ENCODE data around the gene SLC66A1. TPM values are rescaled to one million over a fixed set of nuclear protein-coding genes. Genes with fewer than 3 reads are reported as not detected.

SLC66A1 gene
- total and polyA plus RNA-seq, 9 of the 15 experiments (the other 6 are each of a cell fraction or from before 2014, with no cell fraction given): 1.2 to 40.8 (median 18.6) TPM

GRCh38 chr1:19311931-19312781 is at the start of gene SLC66A1, which contains the start of gene AKR7A2 (continued):
- TF ChIP-seq E4F1 (CRISPR knock-in tag; IDR thresholded peaks at IDR 0.05; ENCODE audit: borderline replicate concordance) (no peak), CHAMP1 (IDR thresholded peaks at IDR 0.05) (no peak), RBM14 (IDR thresholded peaks at IDR 0.05; ENCODE audit: borderline replicate concordance, insufficient read depth, low read depth, low read length) (no peak), UBTF (IDR thresholded peaks at IDR 0.05; ENCODE audit: borderline replicate concordance in 1 of 2, low read depth in 2 of 2, low read length in 2 of 2) (no peak; a peak in 2 of 4 replicates), SIRT6 (IDR thresholded peaks at IDR 0.05; ENCODE audit: low read depth, low read length) (no peak), RBM22 (IDR thresholded peaks at IDR 0.05; ENCODE audit: low read depth, low read length, poor library complexity, severe bottlenecking) (no peak), SMAD4 (CRISPR knock-in tag; conservative IDR thresholded peaks at IDR 0.05) (peak; percentile 82), HOMEZ (CRISPR knock-in tag; IDR thresholded peaks at IDR 0.05) (peak; percentile 78; the same call in 1 of the 2 replicates), FOXA1 (IDR thresholded peaks at IDR 0.05; ENCODE audit: borderline replicate concordance) (no peak), CREB3L1 (IDR thresholded peaks at IDR 0.05; ENCODE audit: borderline replicate concordance, low read depth) (peak; percentile 66), MCM5 (IDR thresholded peaks at IDR 0.05; ENCODE audit: low read depth) (no peak), THRB (CRISPR knock-in tag; conservative IDR thresholded peaks at IDR 0.05) (no peak)

Data from K562 (cell line).